GM20000 (cell line): ENCODE measurements around the gene ANKRD33B.
"Not testable (repeated sequence)": the region's sequence is repeated elsewhere in the genome, so short reads cannot be mapped to it uniquely, and the experiment has no call there.

Source experiments
- DNase-seq: peaks from one replicate; pipeline ENCODE4 v3.0.0; 2012; ENCODE audit warnings: low spot score
- CTCF ChIP-seq: IDR thresholded peaks from 2 replicates; pipeline ENCODE4 v1.5.1; 2012; ENCODE audit warnings: mild to moderate bottlenecking, control low read depth; ENCODE audit errors: extremely low read depth, missing control alignments

The ANKRD33B gene

GRCh38 chr5:10625700-10626472 is 62.0 kb downstream of the ANKRD33B start:
- TF ChIP-seq CTCF, result no peak
- no peak for DNase-seq

- DNase-seq, result no peak
- no peak for TF ChIP-seq CTCF
These were observed 62.7 kb downstream of the ANKRD33B start for GRCh38 chr5:10626473-10627013.

- TF ChIP-seq CTCF, result no peak
- DNase-seq, result no peak
These were observed 63.4 kb downstream of the ANKRD33B start for GRCh38 chr5:10627160-10627701.

GRCh38 chr5:10628601-10629000 is 64.7 kb downstream of the ANKRD33B start:
- DNase-seq, result no peak
- no peak for TF ChIP-seq CTCF

GRCh38 chr5:10629682-10630081 is 65.8 kb downstream of the ANKRD33B start:
- no peak for DNase-seq
- TF ChIP-seq CTCF, result no peak

- DNase-seq, result no peak
- no peak for TF ChIP-seq CTCF
These were observed 66.3 kb downstream of the ANKRD33B start for GRCh38 chr5:10630126-10630525.

GRCh38 chr5:10630744-10631143 is 66.9 kb downstream of the ANKRD33B start:
- not testable (repeated sequence) for DNase-seq
